Thoracic aorta (tissue), 2 donors: Measurements from ENCODE around the gene GATC. TPM values are rescaled to one million over a fixed set of nuclear protein-coding genes. Genes with fewer than 3 reads are reported as not detected.

Source experiments
- ATAC-seq: fragments of 150-250 bp; one replicate; pipeline ENCODE4 v1.8.0; 2017; ENCODE audit warnings: low read depth; ENCODE audit not compliant: insufficient number of reproducible peaks, low FRiP score
- DNase-seq: peaks from one replicate; pipeline ENCODE4 v3.0.0-alpha.2; 2020; ENCODE audit warnings: low spot score
- H3K27ac ChIP-seq, 2 donors: fragments of 200-600 bp; sonication (generic); 1 replicate in 1 of 2; 2 replicates in 1 of 2; pipeline ENCODE4 v1.5.1; 2016; ENCODE audit warnings: mild to moderate bottlenecking in 2 of 2, moderate library complexity in 2 of 2
- H3K27me3 ChIP-seq: fragments of 200-600 bp; sonication (generic); replicated peaks from 2 replicates; pipeline ENCODE4 v1.6.0; 2016; ENCODE audit warnings: mild to moderate bottlenecking; ENCODE audit not compliant: insufficient read depth
- H3K36me3 ChIP-seq: fragments of 200-600 bp; sonication (generic); one replicate; pipeline ENCODE4 v1.5.1; 2016
- H3K4me1 ChIP-seq, 2 donors: fragments of 200-600 bp; sonication (generic); 1 replicate in 1 of 2; 2 replicates in 1 of 2; pipeline versions ENCODE4 v1.5.1 to v1.6.0; 2016; ENCODE audit warnings: low read depth in 2 of 2, mild to moderate bottlenecking in 1 of 2; ENCODE audit not compliant: control insufficient read depth in 1 of 2
- H3K4me3 ChIP-seq: fragments of 200-600 bp; sonication (generic); 2 replicates; pipeline ENCODE4 v1.5.1; 2016; ENCODE audit warnings: mild to moderate bottlenecking
- H3K9me3 ChIP-seq: fragments of 200-600 bp; sonication (generic); 2 replicates; pipeline ENCODE4 v1.5.1; 2016
- CTCF ChIP-seq: fragments of 200-600 bp; sonication (generic); IDR thresholded peaks from one replicate; pipeline ENCODE4 v1.5.1; 2019; ENCODE audit warnings: antibody characterized with exemption
- total RNA-seq, 2 donors: library from RNA; depleted of rRNA; stranded (reverse); fragments of >200 nt; gene quantifications; one replicate each; pipeline versions ENCODE4 v1.1.0 to v1.2.3, GENCODE V29; 2016

Gene GATC
- 10 to 100 TPM; 16.9 to 17.7 TPM for total RNA-seq

GRCh38 chr12:120445911-120446843 lies at the start of gene GATC, which contains the start of gene TRIAP1:
Gene GATC, plus strand, starts transcription at chr12:120446444. Its CDS starts 37 bp downstream, at chr12:120446481.
Gene TRIAP1, minus strand, starts transcription at chr12:120446384. Its CDS starts 12 bp downstream, at chr12:120446372.
- DNase-seq = no peak
- Histone ChIP-seq H3K27me3 (no peaks in the 10 kb centered on the region), H3K9me3 (no peaks in the 10 kb centered on the region), H3K4me1 (peaks cover 17 to 24% of the 10 kb centered on the region in 2 donors), H3K27ac (peak within 1 kb of the TSS; percentile 84 to 88), H3K36me3 (peaks cover 6% of the 10 kb centered on the region), H3K4me3 (peak within 1 kb of the TSS; percentile 79)
- peak; percentile 97 for ATAC-seq
- TF ChIP-seq CTCF = no peak

- H3K36me3 ChIP-seq = no peaks in the 10 kb centered on the region
- TF ChIP-seq CTCF = no peak
- H3K27ac ChIP-seq = no peak overlapping the region
- ATAC-seq = no peak
- no peaks in the 10 kb centered on the region for H3K27me3 ChIP-seq
- H3K4me3 ChIP-seq = no peak overlapping the region
- no peaks in the 10 kb centered on the region for H3K4me1 ChIP-seq
- no peaks in the 10 kb centered on the region for H3K9me3 ChIP-seq
- DNase-seq = no peak
Measured at GRCh38 chr12:120397824-120398540, 48.3 kb upstream of the GATC start.

GRCh38 chr12:120399531-120399930 lies 46.7 kb upstream of the GATC start:
- ATAC-seq = no peak
- no peak for TF ChIP-seq CTCF
- Histone ChIP-seq H3K27ac (no peak overlapping the region), H3K4me1 (no peaks in the 10 kb centered on the region), H3K27me3 (no peaks in the 10 kb centered on the region), H3K36me3 (no peaks in the 10 kb centered on the region), H3K9me3 (no peaks in the 10 kb centered on the region), H3K4me3 (no peak overlapping the region)
- no peak for DNase-seq

GRCh38 chr12:120402217-120402616 lies 44.0 kb upstream of the GATC start:
- Histone ChIP-seq H3K36me3 (no peaks in the 10 kb centered on the region), H3K27ac (no peak overlapping the region), H3K27me3 (no peaks in the 10 kb centered on the region), H3K4me1 (no peaks in the 10 kb centered on the region), H3K4me3 (no peak overlapping the region), H3K9me3 (no peaks in the 10 kb centered on the region)
- DNase-seq (no peak), ATAC-seq (no peak)
- TF ChIP-seq CTCF = no peak

GRCh38 chr12:120403869-120404268 lies 42.4 kb upstream of the GATC start:
- no peaks in the 10 kb centered on the region for H3K36me3 ChIP-seq
- H3K9me3 ChIP-seq = no peaks in the 10 kb centered on the region
- no peak overlapping the region for H3K27ac ChIP-seq
- H3K4me1 ChIP-seq = no peaks in the 10 kb centered on the region
- no peak overlapping the region for H3K4me3 ChIP-seq
- ATAC-seq = no peak
- TF ChIP-seq CTCF = no peak
- H3K27me3 ChIP-seq = no peaks in the 10 kb centered on the region
- DNase-seq = no peak
